Measurements from ENCODE around the gene TRIM2.

TRIM2 gene

GRCh38 chr4:153189016-153189801 lies 15.0 kb upstream of the TRIM2 start:
- Histone ChIP-seq H4K20me1 (ENCODE audit: control insufficient read depth, insufficient read depth, low read depth, low read length) (no peaks in the 10 kb centered on the region), H3K27ac (ENCODE audit: low read depth, low read length) (no peak overlapping the region), H3F3A (ENCODE audit: control insufficient read depth, insufficient read depth) (no peaks in the 10 kb centered on the region), H3K27me3 (ENCODE audit: control insufficient read depth, low read length) (no peaks in the 10 kb centered on the region), H3K4me1 (ENCODE audit: control insufficient read depth, low read length) (no peaks in the 10 kb centered on the region), H3K9me3 (ENCODE audit: control insufficient read depth, insufficient read depth, low read length) (no peaks in the 10 kb centered on the region), H3K4me3 (ENCODE audit: low read length) (no peak overlapping the region), H3K4me2 (ENCODE audit: low read length) (no peak overlapping the region), H3K9me2 (replicated peaks; ENCODE audit: control insufficient read depth, low read length) (no peaks in the 10 kb centered on the region), H3K79me2 (ENCODE audit: control insufficient read depth, low read length) (no peaks in the 10 kb centered on the region), H3K36me3 (ENCODE audit: control insufficient read depth, low read length) (no peaks in the 10 kb centered on the region)
- no peak for TF ChIP-seq EZH2phosphoT487 (IDR thresholded peaks at IDR 0.05; ENCODE audit: borderline replicate concordance, low read length)
- TF ChIP-seq, protein P1, sequence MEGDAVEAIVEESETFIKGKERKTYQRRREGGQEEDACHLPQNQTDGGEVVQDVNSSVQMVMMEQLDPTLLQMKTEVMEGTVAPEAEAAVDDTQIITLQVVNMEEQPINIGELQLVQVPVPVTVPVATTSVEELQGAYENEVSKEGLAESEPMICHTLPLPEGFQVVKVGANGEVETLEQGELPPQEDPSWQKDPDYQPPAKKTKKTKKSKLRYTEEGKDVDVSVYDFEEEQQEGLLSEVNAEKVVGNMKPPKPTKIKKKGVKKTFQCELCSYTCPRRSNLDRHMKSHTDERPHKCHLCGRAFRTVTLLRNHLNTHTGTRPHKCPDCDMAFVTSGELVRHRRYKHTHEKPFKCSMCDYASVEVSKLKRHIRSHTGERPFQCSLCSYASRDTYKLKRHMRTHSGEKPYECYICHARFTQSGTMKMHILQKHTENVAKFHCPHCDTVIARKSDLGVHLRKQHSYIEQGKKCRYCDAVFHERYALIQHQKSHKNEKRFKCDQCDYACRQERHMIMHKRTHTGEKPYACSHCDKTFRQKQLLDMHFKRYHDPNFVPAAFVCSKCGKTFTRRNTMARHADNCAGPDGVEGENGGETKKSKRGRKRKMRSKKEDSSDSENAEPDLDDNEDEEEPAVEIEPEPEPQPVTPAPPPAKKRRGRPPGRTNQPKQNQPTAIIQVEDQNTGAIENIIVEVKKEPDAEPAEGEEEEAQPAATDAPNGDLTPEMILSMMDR (IDR thresholded peaks at IDR 0.05; ENCODE audit: low read depth, low read length, poor library complexity, severe bottlenecking), result no peak

DNA sequence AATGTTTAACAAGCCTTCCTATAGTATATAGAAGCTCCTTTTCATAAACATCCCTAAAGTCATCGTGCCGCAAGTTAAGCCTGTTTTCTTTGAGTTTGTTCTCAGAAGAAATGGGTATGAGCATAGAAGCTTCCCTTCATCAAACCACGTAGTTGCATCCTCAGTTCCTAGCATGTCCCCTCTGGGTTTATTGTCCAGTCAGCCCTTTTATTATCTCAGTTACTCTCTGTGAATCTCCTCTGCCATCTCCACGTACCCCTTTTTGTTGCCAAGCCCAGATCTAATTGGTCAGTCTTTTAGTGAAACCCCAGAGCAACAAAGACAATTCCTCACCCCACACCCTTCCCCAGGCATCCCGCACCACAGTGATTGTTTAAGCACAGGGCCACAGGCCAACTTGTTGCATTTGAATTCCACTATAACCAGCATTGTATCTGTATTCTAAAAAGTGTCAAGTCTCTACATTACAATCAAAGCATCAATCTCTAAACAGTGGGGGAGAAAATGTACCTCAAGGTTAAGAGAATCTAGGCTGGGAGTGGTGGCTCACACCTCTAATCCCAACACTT lies 12.4 kb upstream of the TRIM2 start:
- Histone ChIP-seq H3K36me3 (ENCODE audit: control insufficient read depth, low read length) (no peaks in the 10 kb centered on the region), H3K27me3 (ENCODE audit: control insufficient read depth, low read length) (no peaks in the 10 kb centered on the region), H3K4me3 (ENCODE audit: low read length) (no peak overlapping the region), H3K27ac (ENCODE audit: low read depth, low read length) (no peak overlapping the region), H3K9me2 (replicated peaks; ENCODE audit: control insufficient read depth, low read length) (no peaks in the 10 kb centered on the region), H3K79me2 (ENCODE audit: control insufficient read depth, low read length) (no peaks in the 10 kb centered on the region), H3F3A (ENCODE audit: control insufficient read depth, insufficient read depth) (no peaks in the 10 kb centered on the region), H3K9me3 (ENCODE audit: control insufficient read depth, insufficient read depth, low read length) (no peaks in the 10 kb centered on the region), H3K4me1 (ENCODE audit: control insufficient read depth, low read length) (no peaks in the 10 kb centered on the region), H4K20me1 (ENCODE audit: control insufficient read depth, insufficient read depth, low read depth, low read length) (no peaks in the 10 kb centered on the region), H3K4me2 (ENCODE audit: low read length) (no peak overlapping the region)
- TF ChIP-seq, protein P1 (IDR thresholded peaks at IDR 0.05; ENCODE audit: low read depth, low read length, poor library complexity, severe bottlenecking), result no peak
- TF ChIP-seq EZH2phosphoT487 (IDR thresholded peaks at IDR 0.05; ENCODE audit: borderline replicate concordance, low read length), result no peak

- Histone ChIP-seq H4K20me1 (ENCODE audit: control insufficient read depth, insufficient read depth, low read depth, low read length) (no peaks in the 10 kb centered on the region), H3K9me3 (ENCODE audit: control insufficient read depth, insufficient read depth, low read length) (no peaks in the 10 kb centered on the region), H3K9me2 (replicated peaks; ENCODE audit: control insufficient read depth, low read length) (no peaks in the 10 kb centered on the region)
These were observed 6.9 kb upstream of the TRIM2 start for GRCh38 chr4:153197301-153197700.

More at GRCh38 chr4:153197301-153197700, 6.9 kb upstream of the TRIM2 start:
- Histone ChIP-seq H3K27ac (ENCODE audit: low read depth, low read length) (no peak overlapping the region), H3F3A (ENCODE audit: control insufficient read depth, insufficient read depth) (no peaks in the 10 kb centered on the region), H3K4me2 (ENCODE audit: low read length) (no peak overlapping the region), H3K4me1 (ENCODE audit: control insufficient read depth, low read length) (no peaks in the 10 kb centered on the region), H3K79me2 (ENCODE audit: control insufficient read depth, low read length) (no peaks in the 10 kb centered on the region), H3K36me3 (ENCODE audit: control insufficient read depth, low read length) (no peaks in the 10 kb centered on the region), H3K4me3 (ENCODE audit: low read length) (no peak overlapping the region), H3K27me3 (ENCODE audit: control insufficient read depth, low read length) (no peaks in the 10 kb centered on the region)
- TF ChIP-seq, protein P1 (IDR thresholded peaks at IDR 0.05; ENCODE audit: low read depth, low read length, poor library complexity, severe bottlenecking), result no peak
- no peak for TF ChIP-seq EZH2phosphoT487 (IDR thresholded peaks at IDR 0.05; ENCODE audit: borderline replicate concordance, low read length)

All from DOHH2 (cell line).